Transverse colon (tissue), 4 donors: Measurements from ENCODE around the gene KRT27.

Experiments
- CTCF ChIP-seq, 5 experiments: fragments of 200-600 bp in 3 of 5; fragments of 450-650 bp in 2 of 5; sonication (generic) in 3 of 5; IDR thresholded peaks; 1 replicate in 2 of 5; 2 replicates in 3 of 5; pipeline ENCODE4 v1.5.1; 2016 to 2017; ENCODE audit warnings: antibody characterized with exemption in 5 of 5, inconsistent platforms in 3 of 5, mild to moderate bottlenecking in 2 of 5, moderate library complexity in 1 of 5
- EP300 ChIP-seq: sonication (generic); formaldehyde crosslinking; IDR thresholded peaks from one replicate; pipeline ENCODE4 v1.6.1; 2017; ENCODE audit warnings: antibody characterized with exemption, low read depth
- POLR2A ChIP-seq: fragments of 450-650 bp; IDR thresholded peaks from one replicate; pipeline ENCODE4 v1.6.1; 2016; ENCODE audit warnings: antibody characterized with exemption, mild to moderate bottlenecking, moderate library complexity
- POLR2AphosphoS5 ChIP-seq, 3 donors: sonication (generic); formaldehyde crosslinking; IDR thresholded peaks; one replicate each; pipeline ENCODE4 v1.6.1; 2016; ENCODE audit warnings: antibody characterized with exemption in 3 of 3

GRCh38 chr17:40817103-40817682 is 34.8 kb upstream of the KRT27 start:
- TF ChIP-seq CTCF (IDR thresholded peaks at IDR 0.05) = no peak
- TF ChIP-seq POLR2A = no peak
- no peak for TF ChIP-seq POLR2AphosphoS5 (IDR thresholded peaks at IDR 0.05)
- no peak for TF ChIP-seq EP300
